ENCODE measurements around the gene TMEM140. TPM values are rescaled to one million over a fixed set of nuclear protein-coding genes. Genes with fewer than 3 reads are reported as not detected.

The TMEM140 gene
- total RNA-seq, 1 donor from 2014 or later, result not detected

GRCh38 chr7:135151132-135151531, 3.3 kb downstream of the TMEM140 start:
- no peaks in the 10 kb centered on the region for H3K27me3 Mint-ChIP-seq (ENCODE audit: low read depth)
- peaks cover 15% of the 10 kb centered on the region for H3K36me3 Mint-ChIP-seq (ENCODE audit: low read depth)
- H3K9me3 Mint-ChIP-seq (ENCODE audit: low read depth), result peaks cover 30% of the 10 kb centered on the region
- H3K27ac Mint-ChIP-seq (ENCODE audit: unreplicated experiment), result no peak overlapping the region
- DNase-seq (ENCODE audit: low spot score), result no peak
- no peak overlapping the region for H3K4me3 Mint-ChIP-seq (ENCODE audit: unreplicated experiment)
- TF ChIP-seq, protein P1, sequence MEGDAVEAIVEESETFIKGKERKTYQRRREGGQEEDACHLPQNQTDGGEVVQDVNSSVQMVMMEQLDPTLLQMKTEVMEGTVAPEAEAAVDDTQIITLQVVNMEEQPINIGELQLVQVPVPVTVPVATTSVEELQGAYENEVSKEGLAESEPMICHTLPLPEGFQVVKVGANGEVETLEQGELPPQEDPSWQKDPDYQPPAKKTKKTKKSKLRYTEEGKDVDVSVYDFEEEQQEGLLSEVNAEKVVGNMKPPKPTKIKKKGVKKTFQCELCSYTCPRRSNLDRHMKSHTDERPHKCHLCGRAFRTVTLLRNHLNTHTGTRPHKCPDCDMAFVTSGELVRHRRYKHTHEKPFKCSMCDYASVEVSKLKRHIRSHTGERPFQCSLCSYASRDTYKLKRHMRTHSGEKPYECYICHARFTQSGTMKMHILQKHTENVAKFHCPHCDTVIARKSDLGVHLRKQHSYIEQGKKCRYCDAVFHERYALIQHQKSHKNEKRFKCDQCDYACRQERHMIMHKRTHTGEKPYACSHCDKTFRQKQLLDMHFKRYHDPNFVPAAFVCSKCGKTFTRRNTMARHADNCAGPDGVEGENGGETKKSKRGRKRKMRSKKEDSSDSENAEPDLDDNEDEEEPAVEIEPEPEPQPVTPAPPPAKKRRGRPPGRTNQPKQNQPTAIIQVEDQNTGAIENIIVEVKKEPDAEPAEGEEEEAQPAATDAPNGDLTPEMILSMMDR (IDR thresholded peaks at IDR 0.05), result no peak
- H3K4me1 Mint-ChIP-seq (ENCODE audit: low read depth), result peaks cover 5% of the 10 kb centered on the region

- Mint-ChIP-seq H3K4me1 (ENCODE audit: low read depth) (peaks cover 5% of the 10 kb centered on the region), H3K36me3 (ENCODE audit: low read depth) (peaks cover 19% of the 10 kb centered on the region), H3K27ac (ENCODE audit: unreplicated experiment) (no peak overlapping the region), H3K9me3 (ENCODE audit: low read depth) (peaks cover 34% of the 10 kb centered on the region), H3K27me3 (ENCODE audit: low read depth) (no peaks in the 10 kb centered on the region), H3K4me3 (ENCODE audit: unreplicated experiment) (no peak overlapping the region)
- DNase-seq (ENCODE audit: low spot score), result no peak
- TF ChIP-seq, protein P1 (IDR thresholded peaks at IDR 0.05), result no peak
Observed at GRCh38 chr7:135151533-135151932, 3.7 kb downstream of the TMEM140 start.

DNA sequence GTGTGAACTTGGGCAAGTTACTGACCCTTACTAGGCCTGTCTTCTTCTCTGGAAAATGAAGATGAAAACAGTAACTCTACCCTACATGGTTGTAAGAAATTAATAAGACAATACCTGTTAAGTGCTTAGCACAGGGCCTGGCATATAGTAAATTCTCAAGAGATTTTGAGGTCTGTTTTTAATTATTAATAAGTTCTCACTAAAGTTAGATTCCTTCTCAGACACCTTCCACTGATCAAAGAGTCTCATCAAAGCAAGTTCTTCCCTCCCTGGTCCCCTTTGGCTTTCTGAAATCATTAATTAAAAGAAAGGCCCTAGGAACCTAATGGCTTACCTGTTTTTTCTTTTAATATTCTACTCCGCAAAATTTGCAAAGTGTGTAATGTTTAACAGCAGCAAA, 4.6 kb downstream of the TMEM140 start:
- H3K4me3 Mint-ChIP-seq (ENCODE audit: unreplicated experiment), result no peak overlapping the region
- H3K27ac Mint-ChIP-seq (ENCODE audit: unreplicated experiment), result no peak overlapping the region
- peaks cover 23% of the 10 kb centered on the region for H3K36me3 Mint-ChIP-seq (ENCODE audit: low read depth)
- H3K27me3 Mint-ChIP-seq (ENCODE audit: low read depth), result no peaks in the 10 kb centered on the region
- peaks cover 42% of the 10 kb centered on the region for H3K9me3 Mint-ChIP-seq (ENCODE audit: low read depth)
- peaks cover 5% of the 10 kb centered on the region for H3K4me1 Mint-ChIP-seq (ENCODE audit: low read depth)
- no peak for DNase-seq (ENCODE audit: low spot score)
- TF ChIP-seq, protein P1 (IDR thresholded peaks at IDR 0.05), result no peak

DNA sequence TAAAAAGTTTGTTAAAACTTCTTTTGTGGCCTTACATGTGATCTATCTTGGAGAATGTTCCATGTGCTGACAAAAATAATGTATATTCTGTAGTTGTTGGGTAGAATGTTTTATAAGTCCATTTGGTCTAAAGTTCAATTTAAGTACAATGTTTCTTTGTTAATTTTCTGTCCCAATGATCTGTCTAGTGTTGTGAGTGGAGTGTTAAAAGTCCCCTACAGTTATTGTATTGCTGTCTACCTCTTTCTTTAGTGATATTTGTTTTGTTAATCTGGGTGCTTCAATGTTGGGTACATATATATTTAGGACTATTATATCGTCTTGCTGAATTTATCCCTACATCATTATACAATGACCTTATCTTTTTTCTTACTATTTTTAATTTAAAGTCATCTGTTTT, 6.9 kb downstream of the TMEM140 start:
- peaks cover 23% of the 10 kb centered on the region for H3K36me3 Mint-ChIP-seq (ENCODE audit: low read depth)
- TF ChIP-seq, protein P1 (IDR thresholded peaks at IDR 0.05), result no peak
- peaks cover 42% of the 10 kb centered on the region for H3K9me3 Mint-ChIP-seq (ENCODE audit: low read depth)
- H3K27me3 Mint-ChIP-seq (ENCODE audit: low read depth), result no peaks in the 10 kb centered on the region
- no peak for DNase-seq (ENCODE audit: low spot score)
- H3K4me1 Mint-ChIP-seq (ENCODE audit: low read depth), result peaks cover 4% of the 10 kb centered on the region
- no peak overlapping the region for H3K4me3 Mint-ChIP-seq (ENCODE audit: unreplicated experiment)
- H3K27ac Mint-ChIP-seq (ENCODE audit: unreplicated experiment), result no peak overlapping the region

DNA sequence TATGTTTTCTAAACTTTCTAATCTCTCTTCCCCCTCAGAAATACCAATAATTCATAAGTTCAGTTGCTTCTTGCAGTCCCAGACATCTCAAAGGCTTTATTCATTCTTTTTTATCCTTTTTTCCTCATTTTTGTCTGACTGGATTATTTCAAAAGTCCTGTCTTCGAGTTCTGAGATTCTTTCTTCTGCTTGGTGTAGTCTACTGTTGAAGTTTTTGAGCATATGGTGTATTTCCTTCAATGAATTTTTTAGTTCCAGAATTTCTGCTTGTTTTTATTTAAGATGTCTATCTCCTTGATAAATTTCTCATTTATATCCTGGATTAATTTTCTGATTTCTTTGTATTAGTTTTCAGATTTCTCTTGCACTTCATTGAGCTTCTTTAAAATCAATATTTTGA, 8.4 kb downstream of the TMEM140 start:
- no peak overlapping the region for H3K4me3 Mint-ChIP-seq (ENCODE audit: unreplicated experiment)
- DNase-seq (ENCODE audit: low spot score), result no peak
- H3K9me3 Mint-ChIP-seq (ENCODE audit: low read depth), result peaks cover 42% of the 10 kb centered on the region
- no peak overlapping the region for H3K27ac Mint-ChIP-seq (ENCODE audit: unreplicated experiment)
- no peaks in the 10 kb centered on the region for H3K27me3 Mint-ChIP-seq (ENCODE audit: low read depth)
- peaks cover 20% of the 10 kb centered on the region for H3K4me1 Mint-ChIP-seq (ENCODE audit: low read depth)
- TF ChIP-seq, protein P1 (IDR thresholded peaks at IDR 0.05), result no peak
- H3K36me3 Mint-ChIP-seq (ENCODE audit: low read depth), result peaks cover 23% of the 10 kb centered on the region

Measured in chondrocyte (in vitro differentiated cells).